T1000 (cell line): Measurements from ENCODE around the gene APOBEC2.

Experiments used
- DNase-seq: peaks from one replicate; lab custom pipeline; 2025; ENCODE audit warnings: mixed read lengths; lab: John Stamatoyannopoulos, UW

The APOBEC2 gene

DNA sequence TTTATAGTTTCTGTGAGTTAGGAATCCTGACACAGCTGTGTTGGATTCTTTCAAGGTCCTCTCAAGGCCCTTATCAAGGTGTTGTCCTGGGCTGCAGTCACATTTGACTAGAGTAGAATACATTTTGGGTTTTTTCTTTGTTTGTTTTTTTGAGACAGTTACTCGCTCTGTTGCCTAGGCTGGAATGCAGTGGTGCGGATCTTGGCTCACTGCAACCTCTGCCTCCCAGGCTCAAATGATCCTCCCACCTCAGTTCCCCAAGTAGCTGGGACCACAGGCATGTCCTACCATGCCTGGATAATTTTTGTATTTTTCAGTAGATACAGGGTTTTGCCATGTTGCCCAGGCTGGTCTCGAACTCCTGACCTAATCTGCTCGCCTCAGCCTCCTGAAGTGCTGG is 35.4 kb downstream of the APOBEC2 start:
- no peak for DNase-seq

- DNase-seq, result no peak
Measured at GRCh38 chr6:41090841-41091761, 38.1 kb downstream of the APOBEC2 start.

DNA sequence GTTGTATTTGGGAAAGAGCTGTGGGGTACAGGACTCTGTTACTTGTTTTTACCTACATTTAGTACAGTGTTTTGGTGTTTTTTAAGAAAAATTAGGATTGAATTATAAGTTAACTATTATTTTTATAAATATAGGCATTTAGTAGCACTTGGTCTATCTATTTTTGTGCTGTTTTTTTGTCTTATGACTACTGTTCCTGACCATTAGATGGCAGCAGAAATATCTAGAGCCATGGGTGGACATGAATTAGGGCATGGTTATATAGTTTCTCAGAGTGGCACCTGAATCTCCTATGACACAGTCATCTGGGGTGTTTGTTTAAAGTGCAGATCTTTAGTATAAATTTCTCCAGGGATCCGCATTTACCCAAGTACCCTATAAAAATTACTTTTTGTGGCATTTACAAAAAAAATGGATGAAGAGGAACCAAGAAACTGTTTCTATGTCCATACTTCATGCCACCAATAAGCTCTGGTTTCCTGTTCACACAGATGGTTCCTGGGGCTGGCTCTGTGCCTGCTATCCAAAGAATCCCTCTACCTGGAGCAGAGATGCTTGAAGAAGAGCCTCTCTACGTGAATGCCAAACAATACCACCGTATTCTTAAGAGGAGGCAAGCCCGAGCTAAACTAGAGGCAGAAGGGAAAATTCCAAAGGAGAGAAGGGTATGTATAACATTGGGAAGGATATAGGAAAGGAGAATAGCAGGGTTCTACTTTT is 39.6 kb downstream of the APOBEC2 start:
- DNase-seq, result no peak

GRCh38 chr6:41093729-41094128 is 40.7 kb downstream of the APOBEC2 start:
- DNase-seq, result no peak

DNA sequence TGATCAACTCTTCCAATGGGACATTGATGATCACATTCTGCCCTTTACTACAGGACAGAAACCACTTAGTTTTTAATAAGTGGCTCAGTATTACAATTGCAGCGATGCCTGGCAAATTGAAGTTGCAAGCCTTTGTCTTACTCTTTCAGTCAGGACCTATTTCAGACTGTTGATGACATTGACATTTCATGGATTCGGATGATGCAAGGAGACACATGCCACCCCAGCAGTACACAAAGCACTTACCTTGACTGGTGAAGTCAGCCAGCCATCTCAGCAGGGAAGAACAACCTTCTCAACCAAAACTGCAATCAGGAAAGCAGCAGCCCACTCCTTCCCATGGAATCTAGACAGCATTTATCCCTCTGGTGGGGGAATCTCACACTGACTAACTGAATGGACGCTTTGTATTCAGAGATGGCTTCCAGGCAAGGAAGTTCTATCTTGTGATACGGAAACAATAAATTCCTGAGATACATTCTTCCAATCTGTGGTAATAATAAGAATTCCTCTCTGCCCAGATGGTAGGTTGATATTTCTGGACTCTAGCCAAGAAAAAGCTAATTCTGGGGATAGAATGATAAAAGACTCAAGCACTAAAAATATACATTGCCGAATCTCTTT is 44.6 kb downstream of the APOBEC2 start:
- DNase-seq, result no peak

DNA sequence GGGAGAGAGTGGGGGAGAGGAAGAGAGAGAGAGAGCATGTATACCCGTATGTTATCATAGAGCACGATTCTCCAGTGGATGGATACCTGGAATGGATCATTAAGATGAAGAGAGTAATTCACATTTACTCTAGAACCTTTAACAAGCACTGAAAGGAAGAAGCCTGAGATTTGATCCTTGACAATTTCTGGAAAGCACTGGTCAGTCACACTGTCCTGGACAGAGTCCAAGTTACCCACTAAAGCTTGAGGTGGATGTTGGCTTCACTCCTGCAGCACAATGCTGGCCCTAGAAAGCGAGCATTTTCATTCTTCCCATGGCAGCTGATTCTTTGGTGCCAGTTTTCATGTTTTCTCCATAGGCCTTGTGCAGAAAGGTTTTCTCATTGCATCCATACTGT is 45.4 kb downstream of the APOBEC2 start:
- no peak for DNase-seq

DNA sequence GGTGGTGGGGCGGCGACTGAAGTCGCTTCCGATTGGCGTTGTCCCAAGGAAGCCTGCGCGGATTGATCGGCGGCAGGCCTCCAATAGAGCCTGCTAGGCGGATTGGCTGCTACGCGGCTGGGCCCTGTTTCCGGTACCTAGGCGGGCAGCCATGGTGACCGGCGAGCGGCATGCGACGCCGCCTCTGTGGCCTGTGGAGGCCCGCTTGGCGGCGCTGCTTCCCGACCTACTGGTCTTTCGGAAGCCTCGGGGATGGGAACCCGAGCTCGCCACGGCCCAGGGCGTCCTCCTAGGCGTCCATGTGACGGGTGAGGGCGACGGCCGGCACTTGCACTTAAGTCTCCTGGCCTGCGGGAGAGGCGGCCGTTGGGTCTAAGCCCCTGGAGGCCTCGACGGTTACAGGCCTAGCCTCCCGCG is 47.9 kb downstream of the APOBEC2 start:
- DNase-seq, result no peak

- no peak for DNase-seq
Measured at GRCh38 chr6:41103847-41104246, 50.8 kb downstream of the APOBEC2 start.

GRCh38 chr6:41111017-41111416 is 58.0 kb downstream of the APOBEC2 start:
- no peak for DNase-seq
